Ectodermal cell (in vitro differentiated cells): ENCODE measurements around the gene TBC1D14.

ENCODE experiments used
- H3K27ac ChIP-seq: 2 replicates; pipeline ENCODE4 v1.7.0; 2013; ENCODE audit warnings: mild to moderate bottlenecking, low read depth, low read length; ENCODE audit not compliant: insufficient read depth, poor library complexity, severe bottlenecking
- H3K27me3 ChIP-seq: 2 replicates; pipeline ENCODE4 v1.7.0; 2013; ENCODE audit warnings: mild to moderate bottlenecking, low read length; ENCODE audit not compliant: insufficient read depth, control insufficient read depth, poor library complexity, severe bottlenecking
- H3K36me3 ChIP-seq: one replicate; pipeline ENCODE4 v1.7.0; 2013; ENCODE audit warnings: low read length; ENCODE audit not compliant: control insufficient read depth, insufficient read depth
- H3K4me1 ChIP-seq: one replicate; pipeline ENCODE4 v1.7.0; 2013; ENCODE audit warnings: low read length; ENCODE audit not compliant: control insufficient read depth, insufficient read depth
- H3K4me3 ChIP-seq: 2 replicates; pipeline ENCODE4 v1.7.0; 2013; ENCODE audit warnings: low read depth, low read length, control low read depth; ENCODE audit not compliant: insufficient read depth
- H3K9me3 ChIP-seq: 2 replicates; pipeline ENCODE4 v1.7.0; 2013; ENCODE audit warnings: mild to moderate bottlenecking, low read length, moderate library complexity; ENCODE audit not compliant: control insufficient read depth
- WGBS, 2 experiments: methylation state at CpG; one replicate each; pipeline ENCODE4 v1.1.7; 2013; ENCODE audit warnings: missing lambda C conversion rate in 2 of 2; 5-methylcytosine and 5-hydroxymethylcytosine counted together

The TBC1D14 gene

DNA sequence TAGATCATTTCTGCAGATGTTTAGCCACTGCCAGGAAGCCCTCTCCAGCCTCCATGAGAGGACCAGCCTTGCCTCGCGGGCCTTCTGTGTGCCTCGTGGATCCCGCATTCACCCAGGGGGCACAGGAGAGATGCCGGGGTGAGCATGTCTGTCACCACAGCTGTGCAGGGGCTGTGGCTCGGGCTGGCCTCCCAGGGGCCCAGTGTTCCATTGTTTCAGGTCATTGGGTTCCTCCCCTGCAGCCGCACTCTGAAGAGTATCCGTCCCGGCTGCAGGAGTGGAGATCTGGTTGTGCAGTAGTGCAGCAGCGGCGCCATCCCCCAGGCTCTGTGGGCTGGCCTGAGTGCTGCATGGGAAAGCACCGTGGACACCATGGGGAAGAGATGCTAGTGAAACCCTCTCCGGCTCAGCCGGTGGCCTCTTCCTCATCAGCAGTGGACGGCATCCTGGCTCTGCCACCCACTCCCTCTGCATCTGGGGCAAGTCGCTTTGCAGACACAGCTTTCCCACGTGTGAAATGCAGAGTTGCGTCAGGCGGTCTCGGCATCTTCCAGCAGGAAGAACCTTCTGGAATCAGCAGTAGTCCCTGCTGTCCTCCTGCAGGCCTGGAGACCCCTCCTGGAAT, 29.1 kb downstream of the TBC1D14 start:
- Histone ChIP-seq H3K4me3 (no peak overlapping the region), H3K9me3 (no peaks in the 10 kb centered on the region), H3K27me3 (no peaks in the 10 kb centered on the region), H3K4me1 (peaks cover 44% of the 10 kb centered on the region), H3K36me3 (no peaks in the 10 kb centered on the region), H3K27ac (no peak overlapping the region)
- 87 to 88% methylated on average over 20 of the region's 20 CpGs for WGBS, 2 experiments

DNA sequence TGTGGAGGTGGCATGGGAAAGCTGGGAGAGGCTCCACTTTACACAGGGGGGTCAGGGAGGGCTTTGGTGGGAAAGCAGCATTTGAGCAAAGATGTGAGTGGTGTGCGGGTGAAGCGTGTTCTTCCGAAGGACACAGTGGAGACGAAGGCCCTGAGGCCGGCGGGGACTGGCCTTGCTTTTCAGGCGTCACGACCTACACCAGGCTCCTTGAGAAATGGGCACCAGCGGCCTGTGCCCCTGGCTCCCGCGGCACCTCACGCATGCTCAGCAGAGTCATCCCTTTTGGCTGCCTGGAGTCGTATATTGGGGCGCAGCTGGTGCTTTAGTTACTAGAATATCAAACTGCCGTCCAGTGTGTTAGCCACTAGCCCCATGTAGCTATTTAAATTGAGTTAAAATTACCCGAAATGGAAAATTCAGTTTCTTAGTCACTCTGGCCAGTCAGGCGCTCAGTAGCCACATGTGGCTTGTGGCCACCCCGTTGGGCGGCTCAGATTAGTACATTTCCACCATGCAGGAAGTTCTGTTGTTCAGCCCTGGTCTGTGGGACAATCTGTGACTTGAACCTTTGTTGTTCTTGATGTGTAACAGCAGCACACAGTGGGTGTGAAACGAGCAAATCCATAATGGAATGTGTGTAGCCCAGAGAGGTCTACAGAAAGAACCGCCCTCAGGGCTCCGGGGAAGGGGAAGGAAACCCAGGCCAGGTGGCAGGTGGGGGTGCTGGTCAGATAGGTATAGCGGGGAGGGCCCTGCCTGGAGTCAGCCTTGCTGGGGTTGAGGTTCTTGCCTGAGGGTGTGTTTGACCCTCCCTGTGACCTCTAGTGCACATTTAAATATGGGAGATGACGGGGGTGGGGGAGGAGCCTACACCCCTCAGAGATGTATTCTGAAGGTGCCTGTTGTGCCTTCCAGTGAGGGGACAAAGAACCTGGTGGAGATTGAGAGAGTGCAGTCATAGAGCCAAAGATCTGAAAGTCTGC, 30.4 kb downstream of the TBC1D14 start:
- Histone ChIP-seq H3K36me3 (no peaks in the 10 kb centered on the region), H3K27ac (no peak overlapping the region), H3K9me3 (no peaks in the 10 kb centered on the region), H3K4me3 (no peak overlapping the region), H3K4me1 (peaks cover 54% of the 10 kb centered on the region), H3K27me3 (no peaks in the 10 kb centered on the region)
- 75 to 77% methylated on average over 24 of the region's 24 CpGs for WGBS, 2 experiments

DNA sequence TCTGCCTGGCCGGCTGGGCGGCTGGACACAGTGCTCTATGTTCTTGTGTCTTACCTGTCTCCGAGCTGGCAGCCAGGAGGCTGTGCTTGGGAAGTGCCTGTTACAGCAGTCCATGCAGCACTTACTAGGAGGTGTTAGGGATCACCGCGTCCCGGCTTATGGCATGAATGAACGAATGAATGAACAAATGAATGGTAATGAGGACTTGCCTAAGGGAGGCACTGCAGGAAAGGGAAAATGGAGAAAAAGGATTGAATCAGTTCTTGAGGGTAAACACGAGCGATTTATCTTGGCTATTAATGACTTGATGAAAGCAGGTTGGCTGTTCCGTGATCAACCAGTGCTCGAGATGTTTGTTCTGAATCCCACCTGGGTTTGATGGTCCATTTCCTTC, 31.1 kb downstream of the TBC1D14 start:
- no peaks in the 10 kb centered on the region for H3K9me3 ChIP-seq
- H3K4me3 ChIP-seq = no peak overlapping the region
- H3K4me1 ChIP-seq = peaks cover 56% of the 10 kb centered on the region
- H3K36me3 ChIP-seq = no peaks in the 10 kb centered on the region
- 89 to 91% methylated on average over 11 of the region's 11 CpGs for WGBS, 2 experiments
- H3K27me3 ChIP-seq = no peaks in the 10 kb centered on the region
- H3K27ac ChIP-seq = no peak overlapping the region

DNA sequence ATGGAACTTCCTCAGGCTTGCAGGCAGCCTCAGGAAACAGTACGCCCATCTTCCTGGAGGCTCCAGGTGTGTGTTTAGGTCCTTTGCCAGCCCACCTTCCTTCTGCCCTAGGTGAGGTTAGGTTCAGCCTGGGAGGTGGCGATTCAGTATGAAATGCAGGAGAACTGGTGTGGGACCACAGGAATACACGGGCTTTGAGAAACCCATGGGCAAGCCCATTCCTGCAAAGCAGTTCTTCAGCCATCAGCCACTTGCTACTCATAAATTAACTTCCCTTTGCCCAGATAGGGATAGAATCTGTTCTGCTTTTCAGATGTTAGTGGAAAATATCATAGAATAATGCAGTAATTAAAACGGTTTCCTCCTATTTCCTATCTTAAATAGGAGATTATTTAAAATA, 32.2 kb downstream of the TBC1D14 start:
- WGBS, 2 experiments = 77 to 84% methylated on average over 3 to 4 of the region's 4 CpGs
- Histone ChIP-seq H3K4me3 (no peak overlapping the region), H3K27ac (no peak overlapping the region), H3K9me3 (no peaks in the 10 kb centered on the region), H3K36me3 (no peaks in the 10 kb centered on the region), H3K4me1 (peaks cover 56% of the 10 kb centered on the region), H3K27me3 (no peaks in the 10 kb centered on the region)

DNA sequence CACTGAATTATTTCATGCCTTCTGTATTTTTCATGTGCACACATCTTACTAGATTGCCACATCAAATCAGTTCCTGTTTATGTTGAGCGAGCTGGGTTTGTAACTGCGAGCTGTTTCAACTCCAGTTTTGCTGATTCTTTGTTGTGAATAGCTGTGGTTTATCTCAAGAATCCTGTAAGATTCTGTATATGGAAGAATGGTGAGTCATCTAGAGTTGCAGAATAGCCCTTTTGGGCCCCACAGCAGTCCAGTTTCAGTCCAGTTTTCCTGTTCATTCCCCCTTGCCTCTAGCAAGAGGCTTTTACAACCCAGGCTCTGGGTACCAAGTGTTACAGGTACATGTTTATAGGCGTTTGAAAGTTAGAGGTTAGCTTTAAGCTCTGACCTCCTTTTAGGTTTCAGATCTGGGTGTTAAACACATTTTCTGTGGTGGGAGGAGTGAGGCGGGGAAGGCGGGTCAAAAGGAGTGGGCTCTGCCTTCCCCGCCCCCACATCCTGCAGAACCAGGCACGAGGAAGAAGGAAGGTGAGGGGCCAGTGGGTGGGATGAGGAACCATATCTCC, 32.7 kb downstream of the TBC1D14 start:
- no peaks in the 10 kb centered on the region for H3K27me3 ChIP-seq
- H3K4me3 ChIP-seq = no peak overlapping the region
- no peak overlapping the region for H3K27ac ChIP-seq
- no peaks in the 10 kb centered on the region for H3K9me3 ChIP-seq
- no peaks in the 10 kb centered on the region for H3K36me3 ChIP-seq
- H3K4me1 ChIP-seq = peaks cover 56% of the 10 kb centered on the region
- 70 to 76% methylated on average over 7 of the region's 7 CpGs for WGBS, 2 experiments

DNA sequence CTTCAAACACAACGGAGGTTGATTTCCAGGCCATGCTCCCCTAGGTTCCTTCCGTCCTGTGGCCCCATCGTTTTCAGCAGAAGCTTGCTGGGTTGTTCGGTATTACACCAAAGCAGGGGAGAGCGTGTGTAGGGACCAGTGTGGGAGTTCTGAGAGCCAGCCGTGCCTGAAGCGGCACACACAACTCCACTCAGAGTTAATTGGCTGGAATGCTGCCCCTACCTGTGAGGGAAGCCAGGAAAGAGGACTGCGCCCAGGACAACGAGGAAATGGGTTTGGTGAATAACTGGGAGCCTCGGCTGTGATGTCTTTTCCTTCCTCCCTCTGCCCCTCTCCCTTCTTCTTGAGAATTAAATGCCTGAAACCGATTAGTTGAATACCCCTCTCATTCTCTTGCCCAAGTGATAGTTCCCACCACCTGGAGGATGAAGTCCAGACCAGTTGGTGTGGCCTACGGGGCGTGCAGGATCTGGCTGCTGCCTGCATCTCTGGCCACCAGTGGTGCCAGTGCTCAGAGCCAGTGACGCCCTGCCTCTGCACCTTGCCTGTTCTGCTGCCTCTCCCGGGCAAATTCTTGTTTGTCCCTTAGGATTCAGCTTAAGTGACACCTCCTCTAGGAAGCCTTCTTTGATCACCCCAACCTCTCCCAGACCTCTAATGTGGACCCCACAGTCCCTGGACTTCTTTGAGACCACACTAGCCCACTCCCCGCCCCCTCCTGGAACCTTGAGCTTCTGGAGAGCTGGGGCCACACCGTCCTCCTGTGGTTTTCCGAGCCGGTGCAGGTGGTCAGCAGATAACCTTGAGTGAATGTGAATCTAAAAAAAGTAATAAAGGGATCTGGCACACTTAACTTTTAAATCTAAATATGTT, 33.6 kb downstream of the TBC1D14 start:
- peaks cover 47% of the 10 kb centered on the region for H3K4me1 ChIP-seq
- H3K9me3 ChIP-seq = no peaks in the 10 kb centered on the region
- 67 to 68% methylated on average over 19 of the region's 19 CpGs for WGBS, 2 experiments
- H3K36me3 ChIP-seq = no peaks in the 10 kb centered on the region
- no peak overlapping the region for H3K27ac ChIP-seq
- no peak overlapping the region for H3K4me3 ChIP-seq
- H3K27me3 ChIP-seq = no peaks in the 10 kb centered on the region

DNA sequence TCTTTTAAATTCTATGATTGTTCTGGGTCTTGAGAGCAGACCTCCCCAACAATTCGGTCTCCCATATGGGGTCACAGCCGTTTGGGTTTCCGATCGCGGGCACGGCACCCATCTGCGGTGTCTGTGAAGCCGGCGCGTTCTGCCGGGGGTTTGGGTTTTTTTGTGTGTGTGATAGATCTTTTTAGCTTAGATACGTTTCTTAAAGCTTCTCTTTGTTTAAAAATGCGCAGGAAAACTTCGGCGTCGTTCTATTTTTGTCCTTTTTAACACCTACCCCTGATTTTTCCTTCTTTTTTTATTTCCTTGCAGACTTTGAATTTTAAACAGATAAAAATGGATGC, 34.2 kb downstream of the TBC1D14 start:
- no peaks in the 10 kb centered on the region for H3K9me3 ChIP-seq
- WGBS, 2 experiments = 92% methylated on average over 16 of the region's 16 CpGs
- H3K27ac ChIP-seq = no peak overlapping the region
- peaks cover 43% of the 10 kb centered on the region for H3K4me1 ChIP-seq
- H3K4me3 ChIP-seq = no peak overlapping the region
- H3K36me3 ChIP-seq = no peaks in the 10 kb centered on the region
- no peaks in the 10 kb centered on the region for H3K27me3 ChIP-seq

DNA sequence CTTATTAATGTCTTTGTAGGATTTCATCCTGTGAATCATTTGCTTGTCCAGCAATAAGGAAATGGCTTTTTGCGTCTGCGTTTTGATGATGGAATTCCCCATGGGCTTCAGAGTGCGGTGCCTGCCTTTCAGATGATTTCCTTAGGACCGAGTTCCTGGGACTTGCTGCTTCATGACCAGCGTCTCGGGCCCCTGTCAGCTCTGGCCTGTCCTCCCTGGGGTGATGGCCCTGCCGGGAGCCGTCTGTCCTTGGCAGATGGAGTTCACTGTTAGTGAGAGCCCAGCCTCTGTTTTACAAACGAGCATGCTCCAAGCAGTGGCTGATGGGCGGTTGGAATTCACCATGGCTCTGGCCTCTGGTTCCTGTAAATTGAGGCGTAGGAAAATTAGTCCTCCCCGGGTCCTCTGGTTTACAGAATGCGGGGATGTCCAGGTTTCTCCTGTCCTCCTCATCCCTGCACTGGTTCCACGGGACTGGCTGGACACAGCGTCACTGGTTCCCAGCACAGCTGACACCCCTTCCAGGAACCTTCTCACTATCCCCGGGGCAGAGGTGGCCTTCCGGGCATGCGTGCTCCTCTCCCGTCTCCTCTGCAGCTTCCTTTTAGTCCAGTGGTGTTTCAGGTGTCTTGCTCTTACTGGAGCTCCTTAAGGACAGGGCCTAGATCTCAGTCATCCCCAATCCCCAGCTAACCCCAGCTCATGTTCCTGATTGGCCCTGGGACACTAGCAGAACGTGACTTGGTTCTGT, 34.9 kb downstream of the TBC1D14 start:
- H3K4me3 ChIP-seq = no peak overlapping the region
- H3K36me3 ChIP-seq = no peaks in the 10 kb centered on the region
- 56 to 60% methylated on average over 20 of the region's 20 CpGs for WGBS, 2 experiments
- peaks cover 37% of the 10 kb centered on the region for H3K4me1 ChIP-seq
- peak overlapping the region; percentile 39 for H3K27ac ChIP-seq
- H3K27me3 ChIP-seq = no peaks in the 10 kb centered on the region
- H3K9me3 ChIP-seq = no peaks in the 10 kb centered on the region

DNA sequence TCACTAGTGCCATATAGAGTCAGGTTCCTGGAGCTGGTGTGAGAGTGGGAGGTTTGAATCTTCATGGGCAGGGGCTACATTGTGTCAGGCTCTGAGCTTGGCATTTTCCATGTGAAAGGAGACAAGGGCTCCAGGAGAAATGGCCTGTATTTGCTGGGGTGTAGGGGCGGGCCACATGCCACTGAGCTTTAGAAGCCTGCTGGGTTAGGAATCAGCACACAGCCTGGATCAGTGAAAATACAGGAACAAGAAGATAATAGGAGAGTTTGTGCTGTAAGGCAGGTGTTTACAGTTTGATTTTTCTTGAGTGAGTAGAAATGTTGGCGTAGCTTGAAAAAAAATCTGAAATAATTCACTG, 35.4 kb downstream of the TBC1D14 start:
- Histone ChIP-seq H3K4me1 (peaks cover 33% of the 10 kb centered on the region), H3K36me3 (no peaks in the 10 kb centered on the region), H3K4me3 (no peak overlapping the region), H3K9me3 (no peaks in the 10 kb centered on the region), H3K27ac (peak overlapping the region; percentile 39), H3K27me3 (no peaks in the 10 kb centered on the region)
- 37 to 47% methylated on average over 2 of the region's 2 CpGs for WGBS, 2 experiments
